Ovary (tissue), 3 donors: ENCODE data around the gene LRCH1.

Experiments used
- POLR2A ChIP-seq: fragments of 450-650 bp; IDR thresholded peaks from one replicate; pipeline ENCODE4 v1.6.1; 2017; ENCODE audit warnings: antibody characterized with exemption, mild to moderate bottlenecking, moderate library complexity
- TF ChIP-seq, protein P1 (sequence below), 3 donors: fragments of 450-650 bp in 2 of 3; fragments of 200-600 bp in 1 of 3; IDR thresholded peaks; one replicate each; pipeline versions ENCODE4 v1.5.1 to v1.8.0; 2016 to 2022; ENCODE audit warnings: antibody characterized with exemption in 3 of 3, mild to moderate bottlenecking in 1 of 3
- donor health status: DM: no; HTN: no; CAD: no.

DNA sequence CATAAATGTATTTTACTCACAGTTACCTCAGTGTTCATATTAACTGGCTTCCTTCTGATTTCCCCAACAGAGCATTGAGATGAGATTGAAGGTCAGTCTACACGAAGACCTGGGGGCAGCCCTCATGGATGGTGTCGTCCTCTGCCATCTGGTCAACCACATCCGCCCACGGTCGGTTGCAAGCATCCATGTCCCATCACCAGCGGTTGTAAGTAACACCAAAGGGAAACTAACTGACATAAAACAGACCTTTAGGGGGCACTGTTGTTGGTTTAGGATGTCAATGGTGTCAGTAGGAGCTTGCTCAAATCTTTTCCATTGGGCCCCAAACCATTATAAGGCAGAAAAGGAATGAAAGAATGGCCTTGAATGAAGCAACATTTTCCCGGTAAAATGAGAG, 175.8 kb downstream of the LRCH1 start:
- TF ChIP-seq, protein P1, sequence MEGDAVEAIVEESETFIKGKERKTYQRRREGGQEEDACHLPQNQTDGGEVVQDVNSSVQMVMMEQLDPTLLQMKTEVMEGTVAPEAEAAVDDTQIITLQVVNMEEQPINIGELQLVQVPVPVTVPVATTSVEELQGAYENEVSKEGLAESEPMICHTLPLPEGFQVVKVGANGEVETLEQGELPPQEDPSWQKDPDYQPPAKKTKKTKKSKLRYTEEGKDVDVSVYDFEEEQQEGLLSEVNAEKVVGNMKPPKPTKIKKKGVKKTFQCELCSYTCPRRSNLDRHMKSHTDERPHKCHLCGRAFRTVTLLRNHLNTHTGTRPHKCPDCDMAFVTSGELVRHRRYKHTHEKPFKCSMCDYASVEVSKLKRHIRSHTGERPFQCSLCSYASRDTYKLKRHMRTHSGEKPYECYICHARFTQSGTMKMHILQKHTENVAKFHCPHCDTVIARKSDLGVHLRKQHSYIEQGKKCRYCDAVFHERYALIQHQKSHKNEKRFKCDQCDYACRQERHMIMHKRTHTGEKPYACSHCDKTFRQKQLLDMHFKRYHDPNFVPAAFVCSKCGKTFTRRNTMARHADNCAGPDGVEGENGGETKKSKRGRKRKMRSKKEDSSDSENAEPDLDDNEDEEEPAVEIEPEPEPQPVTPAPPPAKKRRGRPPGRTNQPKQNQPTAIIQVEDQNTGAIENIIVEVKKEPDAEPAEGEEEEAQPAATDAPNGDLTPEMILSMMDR (IDR thresholded peaks at IDR 0.05), result no peak
- no peak for TF ChIP-seq POLR2A
